Measurements from ENCODE around the gene SLC51B. TPM values are rescaled to one million over a fixed set of nuclear protein-coding genes. Genes with fewer than 3 reads are reported as not detected.
A peak's percentile ranks its signal among the peaks of the same experiment; 100 is the strongest.

SLC51B gene
- polyA plus RNA-seq, 1 of the 3 experiments (the other 2 are of a cell fraction): not detected

DNA sequence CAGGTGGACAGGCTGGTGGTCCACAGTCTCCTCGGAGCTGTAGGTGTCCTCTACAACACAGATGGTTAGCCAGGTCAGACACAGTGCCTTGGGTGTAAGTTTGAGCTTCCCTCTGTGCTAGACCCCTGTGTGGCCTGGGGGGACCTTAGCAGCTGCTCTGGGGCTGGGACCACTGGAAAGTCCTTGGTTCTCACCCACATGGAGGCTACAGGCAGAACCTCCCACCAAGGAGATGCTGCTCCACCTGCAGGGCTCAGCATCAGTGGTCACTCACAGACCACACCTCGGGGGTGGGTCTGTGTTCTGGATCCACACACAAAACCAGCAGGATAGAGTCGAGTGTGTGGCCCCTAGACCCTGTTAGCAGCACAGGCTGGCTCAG lies 14.2 kb downstream of the SLC51B start:
- CTCF ChIA-PET: interaction anchor here (1.1 to 2.3 kb wide), 3 partner anchors 19 to 42 kb away, joined by 3 to 6 read pairs (median 6); no protein-coding TSS in a partner anchor
- WGBS (ENCODE audit: low lambda C conversion rate): 0% methylated on average over 2 of the region's 3 CpGs
- POLR2A ChIA-PET: interaction anchor here (0.6 kb wide), 1 partner anchor 28 kb away, joined by 3 read pairs; no protein-coding TSS in a partner anchor

More for the DNA sequence above, 14.2 kb downstream of the SLC51B start:
- no peak overlapping the region for H3K27ac ChIP-seq (ENCODE audit: low read depth in 2 of 2, low read length in 1 of 2)
- H3K4me2 ChIP-seq: no peak overlapping the region
- H4K20me1 ChIP-seq (ENCODE audit: insufficient read depth): no peaks in the 10 kb centered on the region
- H3K4me3 ChIP-seq (ENCODE audit: low read depth in 2 of 2, low read length in 1 of 2): no peak overlapping the region
- no peak overlapping the region for H3K9ac ChIP-seq
- peaks cover 0 to 4% of the 10 kb centered on the region in 2 experiments; a peak in 1 of 4 replicates for H3K4me1 ChIP-seq (ENCODE audit: control insufficient read depth in 1 of 2, insufficient read depth in 2 of 2, low read depth in 1 of 2, low read length in 1 of 2)
- no peaks in the 10 kb centered on the region for H3K9me2 ChIP-seq
- H3K36me3 ChIP-seq (replicated peaks in 1 of 2; ENCODE audit: control insufficient read depth in 1 of 2, insufficient read depth in 2 of 2, low read length in 1 of 2): no peaks in the 10 kb centered on the region
- H2AFZ ChIP-seq (ENCODE audit: low read depth): no peak overlapping the region
- TF ChIP-seq, protein P1, sequence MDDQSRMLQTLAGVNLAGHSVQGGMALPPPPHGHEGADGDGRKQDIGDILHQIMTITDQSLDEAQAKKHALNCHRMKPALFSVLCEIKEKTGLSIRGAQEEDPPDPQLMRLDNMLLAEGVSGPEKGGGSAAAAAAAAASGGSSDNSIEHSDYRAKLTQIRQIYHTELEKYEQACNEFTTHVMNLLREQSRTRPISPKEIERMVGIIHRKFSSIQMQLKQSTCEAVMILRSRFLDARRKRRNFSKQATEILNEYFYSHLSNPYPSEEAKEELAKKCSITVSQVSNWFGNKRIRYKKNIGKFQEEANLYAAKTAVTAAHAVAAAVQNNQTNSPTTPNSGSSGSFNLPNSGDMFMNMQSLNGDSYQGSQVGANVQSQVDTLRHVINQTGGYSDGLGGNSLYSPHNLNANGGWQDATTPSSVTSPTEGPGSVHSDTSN (IDR thresholded peaks at IDR 0.05): no peak
- TF ChIP-seq MEF2A (IDR thresholded peaks at IDR 0.05; ENCODE audit: borderline replicate concordance, low read depth) (no peak), FOXM1 (IDR thresholded peaks at IDR 0.05; ENCODE audit: low read depth) (no peak), TAF1 (IDR thresholded peaks at IDR 0.05; ENCODE audit: borderline replicate concordance, low read depth, low read length) (no peak), POLR2AphosphoS5 (IDR thresholded peaks at IDR 0.05; ENCODE audit: low read depth, low read length) (no peak), NFIC (IDR thresholded peaks at IDR 0.05; ENCODE audit: borderline replicate concordance) (no peak), SIN3A (IDR thresholded peaks at IDR 0.05; ENCODE audit: borderline replicate concordance, low read depth, low read length) (no peak), EZH2phosphoT487 (IDR thresholded peaks at IDR 0.05; ENCODE audit: borderline replicate concordance, low read depth) (no peak), RXRA (IDR thresholded peaks at IDR 0.05; ENCODE audit: borderline replicate concordance, low read depth) (no peak), GABPA (IDR thresholded peaks at IDR 0.05; ENCODE audit: low read depth) (no peak), FOSL2 (IDR thresholded peaks at IDR 0.05; ENCODE audit: borderline replicate concordance, low read depth) (no peak)
- TF ChIP-seq, protein P2, sequence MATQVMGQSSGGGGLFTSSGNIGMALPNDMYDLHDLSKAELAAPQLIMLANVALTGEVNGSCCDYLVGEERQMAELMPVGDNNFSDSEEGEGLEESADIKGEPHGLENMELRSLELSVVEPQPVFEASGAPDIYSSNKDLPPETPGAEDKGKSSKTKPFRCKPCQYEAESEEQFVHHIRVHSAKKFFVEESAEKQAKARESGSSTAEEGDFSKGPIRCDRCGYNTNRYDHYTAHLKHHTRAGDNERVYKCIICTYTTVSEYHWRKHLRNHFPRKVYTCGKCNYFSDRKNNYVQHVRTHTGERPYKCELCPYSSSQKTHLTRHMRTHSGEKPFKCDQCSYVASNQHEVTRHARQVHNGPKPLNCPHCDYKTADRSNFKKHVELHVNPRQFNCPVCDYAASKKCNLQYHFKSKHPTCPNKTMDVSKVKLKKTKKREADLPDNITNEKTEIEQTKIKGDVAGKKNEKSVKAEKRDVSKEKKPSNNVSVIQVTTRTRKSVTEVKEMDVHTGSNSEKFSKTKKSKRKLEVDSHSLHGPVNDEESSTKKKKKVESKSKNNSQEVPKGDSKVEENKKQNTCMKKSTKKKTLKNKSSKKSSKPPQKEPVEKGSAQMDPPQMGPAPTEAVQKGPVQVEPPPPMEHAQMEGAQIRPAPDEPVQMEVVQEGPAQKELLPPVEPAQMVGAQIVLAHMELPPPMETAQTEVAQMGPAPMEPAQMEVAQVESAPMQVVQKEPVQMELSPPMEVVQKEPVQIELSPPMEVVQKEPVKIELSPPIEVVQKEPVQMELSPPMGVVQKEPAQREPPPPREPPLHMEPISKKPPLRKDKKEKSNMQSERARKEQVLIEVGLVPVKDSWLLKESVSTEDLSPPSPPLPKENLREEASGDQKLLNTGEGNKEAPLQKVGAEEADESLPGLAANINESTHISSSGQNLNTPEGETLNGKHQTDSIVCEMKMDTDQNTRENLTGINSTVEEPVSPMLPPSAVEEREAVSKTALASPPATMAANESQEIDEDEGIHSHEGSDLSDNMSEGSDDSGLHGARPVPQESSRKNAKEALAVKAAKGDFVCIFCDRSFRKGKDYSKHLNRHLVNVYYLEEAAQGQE (IDR thresholded peaks at IDR 0.05; ENCODE audit: low read depth, low read length): no peak
- TF ChIP-seq, protein P3, sequence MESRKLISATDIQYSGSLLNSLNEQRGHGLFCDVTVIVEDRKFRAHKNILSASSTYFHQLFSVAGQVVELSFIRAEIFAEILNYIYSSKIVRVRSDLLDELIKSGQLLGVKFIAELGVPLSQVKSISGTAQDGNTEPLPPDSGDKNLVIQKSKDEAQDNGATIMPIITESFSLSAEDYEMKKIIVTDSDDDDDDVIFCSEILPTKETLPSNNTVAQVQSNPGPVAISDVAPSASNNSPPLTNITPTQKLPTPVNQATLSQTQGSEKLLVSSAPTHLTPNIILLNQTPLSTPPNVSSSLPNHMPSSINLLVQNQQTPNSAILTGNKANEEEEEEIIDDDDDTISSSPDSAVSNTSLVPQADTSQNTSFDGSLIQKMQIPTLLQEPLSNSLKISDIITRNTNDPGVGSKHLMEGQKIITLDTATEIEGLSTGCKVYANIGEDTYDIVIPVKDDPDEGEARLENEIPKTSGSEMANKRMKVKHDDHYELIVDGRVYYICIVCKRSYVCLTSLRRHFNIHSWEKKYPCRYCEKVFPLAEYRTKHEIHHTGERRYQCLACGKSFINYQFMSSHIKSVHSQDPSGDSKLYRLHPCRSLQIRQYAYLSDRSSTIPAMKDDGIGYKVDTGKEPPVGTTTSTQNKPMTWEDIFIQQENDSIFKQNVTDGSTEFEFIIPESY (IDR thresholded peaks at IDR 0.05; ENCODE audit: borderline replicate concordance, low read depth): no peak
- H3K27me3 ChIP-seq (ENCODE audit: insufficient read depth): no peaks in the 10 kb centered on the region
- H3K79me2 ChIP-seq (ENCODE audit: insufficient read depth): no peaks in the 10 kb centered on the region
- no peaks in the 10 kb centered on the region for H3F3A ChIP-seq (replicated peaks; ENCODE audit: insufficient read depth)
- H3K9me3 ChIP-seq: no peaks in the 10 kb centered on the region
- peak; percentile 6 for DNase-seq

All from SK-N-SH (cell line).